Stimulated activated CD8-positive, alpha-beta memory T cell treated with anti-CD3 and anti-CD28 coated beads, Interleukin-12 subunit alpha, Interleukin-12 subunit beta, amount 100 ng/mL, for 24 hours (primary cell): ENCODE measurements around the gene FEM1B.
"Not testable (repeated sequence)": the region's sequence is repeated elsewhere in the genome, so short reads cannot be mapped to it uniquely, and the experiment has no call there.

ENCODE experiments used
- DNase-seq: peaks from one replicate; pipeline ENCODE4 v3.0.0-alpha.2; 2020; ENCODE audit errors: extremely low read depth

FEM1B gene

DNA sequence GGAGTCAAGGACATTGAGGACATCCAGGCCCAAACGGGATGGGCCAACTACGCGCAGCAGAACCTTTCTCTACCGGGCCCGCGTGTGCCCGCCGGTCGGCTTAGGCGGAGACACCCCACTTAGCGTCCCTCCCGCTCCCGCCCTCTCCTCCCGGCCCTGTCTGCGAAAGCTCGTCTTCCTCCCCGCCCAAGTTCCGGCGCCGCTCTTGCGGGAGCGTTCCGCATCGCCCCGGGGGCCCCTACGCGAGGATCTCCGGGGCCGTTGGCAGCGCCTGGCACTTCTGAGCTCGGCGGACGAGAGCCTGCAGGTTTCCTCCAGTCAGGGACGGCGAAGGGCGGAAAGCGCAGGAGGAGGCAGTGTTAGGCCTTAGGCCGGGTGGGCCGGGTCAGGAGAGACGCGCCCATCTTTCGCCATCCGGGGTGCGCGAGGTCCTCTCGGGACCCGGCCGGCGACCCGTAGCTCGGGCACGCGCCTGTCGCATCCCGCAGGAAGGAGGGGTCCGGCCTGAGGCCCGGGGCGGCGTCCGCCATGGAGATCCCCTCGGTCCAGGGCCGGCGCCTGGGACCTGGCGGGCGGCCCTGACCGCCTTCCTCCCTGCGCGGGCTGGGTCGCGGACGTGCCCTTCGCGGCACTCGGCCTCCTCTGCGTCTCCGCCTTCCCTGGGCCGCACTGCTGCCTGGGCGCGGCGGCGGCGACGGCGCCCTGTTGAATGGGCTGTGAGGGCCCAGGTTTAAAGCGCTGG is at the start of gene FEM1B:
FEM1B (plus strand) TSS at position 143 of the 742 bp plus-strand sequence. CDS start 673 bp downstream, outside the sequence.
- peak; percentile 73 for DNase-seq

DNA sequence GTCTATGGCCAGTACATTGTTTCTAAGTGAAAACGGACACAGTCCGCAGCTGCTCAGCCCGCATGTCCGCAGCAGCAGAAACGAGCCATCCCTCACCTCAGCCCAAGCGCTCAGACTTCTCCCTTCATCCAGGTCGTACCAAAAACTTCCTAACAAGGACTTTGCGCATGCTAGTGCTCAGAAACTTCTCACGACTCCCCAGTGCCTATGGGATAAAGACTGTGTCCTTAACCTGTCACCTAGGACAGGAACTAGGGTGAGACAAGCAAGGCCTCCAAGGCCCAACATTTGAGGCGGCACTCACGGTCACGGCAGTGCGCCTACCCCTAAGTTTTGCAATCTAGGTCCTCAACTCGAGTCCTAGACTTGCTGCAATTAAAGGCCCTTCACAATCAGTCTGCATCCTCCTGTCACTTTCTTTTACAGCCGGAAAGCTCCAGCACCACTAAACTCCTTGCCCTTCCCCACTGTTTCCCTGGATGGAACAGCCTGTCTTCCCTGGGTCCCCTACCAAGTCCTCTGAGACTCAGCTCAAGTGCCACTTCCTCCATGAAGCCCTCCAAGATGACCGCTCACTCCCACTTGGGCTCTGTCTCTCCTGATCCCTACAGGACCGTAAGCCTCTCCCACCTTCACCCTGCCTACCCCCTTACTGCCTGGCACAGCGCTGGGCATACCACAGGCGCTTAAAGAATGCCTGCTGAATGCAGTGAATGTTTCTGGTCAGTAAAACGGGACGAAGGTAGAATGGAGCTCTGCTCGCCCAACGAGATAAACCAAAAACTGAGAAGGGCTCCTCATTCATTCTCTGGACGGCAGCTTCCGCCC is 49.2 kb upstream of the FEM1B start:
- DNase-seq = no peak

DNA sequence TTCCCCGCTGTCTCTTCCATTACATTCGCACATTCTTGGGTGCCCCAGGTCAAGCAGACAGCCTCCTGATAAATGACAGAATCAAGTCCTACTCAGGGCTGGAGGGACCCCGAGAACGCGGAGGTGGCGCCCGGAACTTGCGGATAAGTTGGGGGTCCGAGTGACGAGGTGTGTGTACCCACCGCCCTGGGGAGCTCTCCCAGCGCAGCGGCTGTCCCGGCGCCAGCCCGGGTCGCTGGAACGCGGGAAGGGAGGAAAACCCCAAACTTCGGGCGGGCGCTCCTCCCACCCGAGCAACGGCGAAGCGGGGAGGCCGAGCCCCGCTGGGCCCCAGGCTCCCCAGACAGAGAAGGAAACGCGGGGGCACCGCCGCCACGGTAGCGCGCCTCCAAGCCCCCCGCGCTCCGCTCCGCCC is 48.6 kb upstream of the FEM1B start:
- no peak for DNase-seq

DNA sequence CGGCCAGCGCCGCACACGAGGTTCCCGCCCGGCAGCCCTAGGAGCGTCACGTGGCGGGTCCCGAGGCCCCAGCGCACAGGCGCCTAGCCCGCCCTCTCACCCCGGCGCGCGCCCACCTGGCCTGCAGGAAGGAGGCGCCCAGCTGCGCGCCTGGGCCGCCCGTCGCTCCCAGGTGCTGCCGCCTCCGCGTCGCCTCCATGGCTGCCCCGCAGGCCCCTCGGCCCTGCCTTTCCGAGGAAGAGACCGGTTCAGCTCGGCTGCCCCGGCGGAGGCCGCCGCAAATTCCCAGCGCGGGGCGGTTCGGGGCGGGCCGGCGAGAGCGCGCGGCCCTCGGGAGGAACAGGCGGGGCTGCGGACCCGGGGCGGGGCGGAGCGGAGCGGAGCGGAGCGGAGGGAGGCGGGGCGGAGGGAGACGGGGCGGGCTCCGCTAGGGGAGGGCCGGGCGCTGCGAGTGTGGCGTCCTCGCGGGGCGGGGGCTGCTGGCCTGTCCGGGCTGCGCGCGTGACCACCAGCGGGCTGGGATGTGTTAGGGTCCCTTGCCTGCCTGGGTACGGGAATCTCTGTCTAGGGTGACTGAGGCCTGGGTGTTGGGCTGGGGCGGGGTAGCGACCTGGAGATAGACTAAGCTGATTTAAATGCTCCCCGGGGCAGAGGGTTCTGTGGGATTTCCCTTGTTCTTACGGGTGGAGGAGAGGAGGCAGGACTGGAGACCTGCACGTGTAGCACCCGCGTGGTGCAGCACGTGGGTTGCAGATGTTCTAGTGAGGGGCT is 48.0 kb upstream of the FEM1B start, which contains the start of gene CLN6:
CLN6 (minus strand) TSS at position 343 of the 771 bp plus-strand sequence; CDS start at position 199, 144 bp downstream.
- DNase-seq = peak; percentile 55

DNA sequence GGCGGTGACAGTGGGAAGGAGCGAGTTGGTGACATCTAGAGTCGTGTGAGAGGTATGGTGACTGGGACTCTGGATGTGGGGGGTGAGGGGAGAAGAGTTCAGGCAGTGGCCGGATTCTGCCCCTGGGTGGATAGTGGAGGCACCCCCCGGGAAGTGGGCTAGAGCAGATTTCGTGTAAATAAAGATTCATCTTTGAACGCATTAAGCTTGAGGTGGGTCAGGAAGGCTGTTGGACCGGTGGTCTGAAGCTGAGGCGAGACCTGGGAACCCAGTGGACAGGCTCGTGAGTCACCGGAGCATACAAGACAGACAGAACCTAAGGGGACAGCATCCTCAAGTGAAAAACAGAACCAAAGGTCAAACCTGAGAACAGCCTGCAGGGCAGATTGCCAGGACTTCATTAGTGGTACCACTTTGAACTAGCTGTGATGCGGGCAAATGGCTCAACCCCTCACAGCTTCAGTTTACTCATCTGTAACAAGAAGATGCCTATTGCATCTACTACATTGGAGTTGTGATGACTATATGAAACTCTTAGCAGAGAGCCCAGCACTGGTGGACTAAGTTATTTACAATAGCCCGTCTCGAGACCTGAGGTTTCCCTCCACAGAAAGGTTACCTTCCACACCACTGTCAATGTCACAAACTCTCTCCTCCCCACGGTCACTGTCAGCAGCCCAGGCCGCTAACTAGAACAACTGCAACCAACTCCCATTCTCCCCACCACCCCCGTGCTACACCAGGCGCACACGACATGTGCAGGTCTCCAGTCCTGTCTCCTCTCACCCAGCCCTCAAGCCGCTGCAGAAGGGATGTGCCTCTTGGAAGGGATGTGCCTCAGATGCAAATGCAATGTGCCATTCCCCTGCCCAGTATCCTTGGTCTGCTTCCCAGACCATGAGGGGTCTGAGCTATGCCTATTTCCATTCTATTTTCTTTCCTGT is 47.1 kb upstream of the FEM1B start:
- DNase-seq = no peak

DNA sequence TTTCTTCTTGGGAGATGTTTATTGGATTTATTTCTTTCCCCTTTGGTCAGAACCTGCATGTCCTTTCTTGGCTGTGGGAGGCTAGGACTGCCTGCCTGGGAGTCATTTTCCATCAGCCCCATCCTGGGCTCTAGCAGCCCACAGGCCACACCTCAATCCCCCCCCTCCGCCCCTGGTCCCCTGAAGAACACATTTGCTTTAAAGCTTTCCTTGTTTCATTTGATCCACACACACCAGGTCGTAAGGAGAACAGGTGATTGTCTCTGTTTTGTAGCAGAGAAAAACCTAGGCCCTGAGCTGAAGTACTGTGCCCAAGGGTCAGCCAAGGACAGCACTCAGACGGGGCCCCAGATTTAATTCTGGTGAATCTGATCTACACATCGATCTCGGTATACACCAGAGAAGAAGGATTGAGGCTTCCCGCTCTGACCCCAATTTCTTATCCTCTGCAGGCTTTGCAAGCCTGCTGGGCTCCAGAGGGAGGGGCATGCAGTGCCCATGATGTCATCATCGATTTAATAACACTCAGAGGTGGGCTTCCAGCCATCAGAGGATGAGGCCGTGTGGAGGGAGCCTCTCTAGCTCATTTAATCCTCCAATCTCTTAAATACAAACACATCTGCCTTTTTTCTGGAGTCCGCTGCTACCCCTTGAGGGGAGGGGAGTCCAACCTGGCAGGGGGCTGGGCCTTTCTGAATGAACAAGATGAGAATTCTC is 46.3 kb upstream of the FEM1B start:
- no peak for DNase-seq

DNA sequence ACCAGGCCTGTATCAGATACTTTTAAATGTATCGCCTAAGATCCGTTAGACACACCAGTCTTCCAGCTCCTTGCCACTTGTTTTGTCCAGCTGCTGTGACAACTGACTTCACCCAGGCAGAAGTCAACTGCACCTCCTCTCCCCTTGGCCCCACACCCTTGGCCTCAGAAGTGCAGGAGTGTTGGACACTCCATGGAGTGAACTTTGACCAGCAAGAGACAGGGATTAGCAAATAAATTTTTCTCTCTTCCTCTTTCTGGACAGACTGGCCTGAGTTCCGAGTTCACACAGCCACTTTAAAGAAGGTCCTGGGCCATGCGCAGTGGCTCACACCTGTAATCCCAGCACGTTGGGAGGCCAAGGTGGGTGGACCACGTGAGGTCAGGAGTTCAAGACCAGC is 45.1 kb upstream of the FEM1B start:
- DNase-seq = no peak

DNA sequence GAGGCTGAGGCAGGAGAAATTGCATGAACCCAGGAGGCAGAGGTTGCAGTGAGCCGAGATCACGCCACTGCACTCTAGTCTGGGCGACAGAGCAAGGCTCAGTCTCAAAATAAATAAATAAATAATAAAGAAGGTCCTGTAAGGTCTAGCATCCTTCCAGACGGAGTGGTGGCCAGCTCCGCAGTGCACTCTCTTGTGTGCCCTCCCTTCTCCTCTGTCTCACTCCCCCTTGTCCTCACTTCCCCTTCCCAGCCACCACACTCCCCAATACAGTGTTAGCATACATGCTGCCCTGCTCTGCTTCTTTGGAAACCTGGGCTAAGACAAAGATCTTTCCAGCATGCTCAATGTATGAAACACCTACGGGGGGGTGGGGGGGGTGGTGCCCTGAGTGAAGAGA is 44.6 kb upstream of the FEM1B start:
- DNase-seq = no peak

DNA sequence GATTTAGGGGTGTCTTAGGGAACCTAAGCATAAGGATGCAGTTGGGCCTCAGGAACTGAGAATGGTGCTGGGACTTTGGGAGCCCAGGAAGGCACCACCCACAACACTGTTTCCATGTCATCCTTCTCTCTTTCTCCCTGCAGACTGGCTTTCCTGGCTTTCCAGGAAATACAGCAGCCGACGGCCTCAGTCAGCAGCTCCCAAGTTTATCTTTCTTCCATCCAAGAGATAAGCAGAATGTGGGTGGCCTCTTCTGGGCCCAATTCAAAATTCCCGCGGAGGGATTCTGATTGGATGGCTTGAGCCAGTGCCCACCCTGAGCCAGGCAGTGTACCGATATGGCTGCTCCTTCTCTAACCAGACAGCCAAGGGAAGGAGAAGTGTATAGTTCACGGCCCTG is 43.5 kb upstream of the FEM1B start:
- no peak for DNase-seq

DNA sequence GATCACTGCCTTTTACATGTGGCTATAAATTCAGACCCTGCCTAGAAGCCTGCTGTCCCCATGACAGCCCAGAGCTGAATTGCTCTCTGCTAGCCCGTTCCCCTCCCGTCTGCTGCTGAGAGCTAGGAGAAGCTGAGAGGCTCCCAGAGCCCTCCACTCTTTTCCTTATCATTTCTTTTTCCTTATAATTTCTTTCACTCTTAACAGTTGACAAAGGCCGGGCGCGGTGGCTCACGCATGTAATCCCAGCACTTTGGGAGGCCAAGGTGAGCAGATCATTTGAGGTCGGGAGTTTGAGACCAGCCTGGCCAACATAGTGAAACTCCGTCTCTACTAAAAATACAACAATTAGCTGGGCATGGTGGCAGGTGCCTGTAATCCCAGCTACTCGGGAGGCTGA is 43.0 kb upstream of the FEM1B start:
- DNase-seq = not testable (repeated sequence)

DNA sequence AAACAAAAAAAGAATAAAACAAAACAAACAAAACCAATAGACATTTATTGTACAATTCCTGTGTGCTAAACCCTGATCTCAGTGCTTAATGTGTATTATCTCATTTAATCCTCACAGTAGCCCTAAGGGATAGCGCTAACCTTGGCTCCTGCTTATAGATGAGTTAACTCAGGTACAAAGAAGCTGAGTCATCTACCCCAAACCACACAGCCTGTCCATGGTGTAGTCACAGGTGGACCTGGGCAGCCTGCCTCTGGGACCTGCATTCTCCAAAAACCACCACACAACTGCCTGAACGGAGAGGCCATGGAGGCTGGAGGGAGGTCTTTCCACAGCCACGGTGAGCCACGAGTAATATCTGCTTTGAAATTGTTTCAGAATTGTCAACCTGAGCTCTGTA is 42.5 kb upstream of the FEM1B start:
- DNase-seq = no peak

DNA sequence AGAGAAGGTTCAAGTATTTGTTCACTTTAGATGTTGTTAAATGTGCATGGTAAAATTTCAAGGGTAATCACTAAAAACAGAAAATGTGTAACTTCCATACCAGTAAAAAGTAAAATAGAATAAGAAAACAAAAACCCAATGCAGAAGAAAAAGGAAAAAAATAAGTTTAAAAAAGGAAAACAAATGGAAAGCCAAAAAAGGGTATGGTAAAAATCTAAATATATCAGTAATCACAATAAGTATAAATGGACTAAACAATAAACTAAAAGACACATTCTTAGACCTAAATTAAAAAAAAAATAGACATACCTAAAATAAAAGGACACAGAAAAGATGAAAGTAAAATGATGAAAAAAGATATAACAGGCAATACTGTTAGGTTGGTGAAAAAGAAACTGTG is 38.5 kb upstream of the FEM1B start:
- DNase-seq = no peak

DNA sequence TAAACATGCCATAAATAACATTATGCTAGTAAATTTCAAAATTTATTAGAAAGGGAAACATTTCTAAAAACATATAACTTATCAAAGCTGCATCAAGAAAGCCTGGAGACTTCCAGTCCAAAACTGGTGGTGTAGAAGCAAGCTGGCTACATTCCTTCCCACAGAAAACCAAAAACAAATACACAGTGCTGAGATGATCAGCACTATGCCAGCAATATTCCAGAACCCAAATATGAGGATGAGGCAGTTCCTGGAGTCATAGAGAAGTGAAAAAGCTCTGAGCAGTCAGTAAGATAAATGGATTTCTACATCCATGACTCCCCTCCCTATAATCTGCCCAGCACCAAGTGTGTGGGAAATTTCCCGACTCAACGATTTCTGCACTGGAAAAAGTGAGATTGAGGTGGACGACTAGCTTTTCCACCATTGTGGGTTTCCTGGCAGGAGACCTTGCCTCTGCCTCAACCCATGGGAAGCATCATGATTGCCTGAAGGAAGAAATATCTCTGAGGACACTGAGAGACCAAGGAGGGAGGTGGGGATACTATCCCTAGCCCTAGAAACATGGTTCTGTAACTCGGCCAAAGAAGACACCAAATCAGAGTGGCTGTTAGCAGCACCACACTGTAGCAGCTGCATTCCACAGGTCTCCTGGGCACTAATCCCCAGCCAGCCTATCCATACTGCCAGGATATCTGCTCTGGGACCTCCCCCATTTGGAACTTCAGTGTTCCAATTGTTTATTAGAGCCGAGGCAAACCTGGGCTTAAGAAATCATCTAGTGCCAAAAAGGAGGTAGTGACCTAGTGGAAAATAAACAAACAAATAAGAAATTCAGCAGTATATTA is 36.2 kb upstream of the FEM1B start:
- no peak for DNase-seq

DNA sequence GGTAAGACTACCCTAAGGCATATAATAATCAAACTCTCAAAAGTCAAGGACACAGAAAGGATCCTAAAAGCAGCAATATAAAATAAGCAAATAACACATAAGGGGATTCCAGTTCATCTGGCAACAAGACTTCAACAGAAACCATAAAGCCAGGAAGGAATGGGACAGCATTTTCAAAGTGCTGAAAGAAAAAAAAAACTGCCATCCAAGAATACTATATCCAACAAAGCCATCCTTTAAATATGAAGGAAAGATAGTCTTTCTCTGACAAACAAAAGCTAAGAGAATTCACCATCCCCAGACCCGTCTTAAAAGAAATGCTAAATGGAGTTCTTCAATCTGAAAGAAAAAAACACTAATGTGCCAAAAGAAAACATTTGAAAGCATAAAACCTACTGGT is 33.3 kb upstream of the FEM1B start:
- no peak for DNase-seq

DNA sequence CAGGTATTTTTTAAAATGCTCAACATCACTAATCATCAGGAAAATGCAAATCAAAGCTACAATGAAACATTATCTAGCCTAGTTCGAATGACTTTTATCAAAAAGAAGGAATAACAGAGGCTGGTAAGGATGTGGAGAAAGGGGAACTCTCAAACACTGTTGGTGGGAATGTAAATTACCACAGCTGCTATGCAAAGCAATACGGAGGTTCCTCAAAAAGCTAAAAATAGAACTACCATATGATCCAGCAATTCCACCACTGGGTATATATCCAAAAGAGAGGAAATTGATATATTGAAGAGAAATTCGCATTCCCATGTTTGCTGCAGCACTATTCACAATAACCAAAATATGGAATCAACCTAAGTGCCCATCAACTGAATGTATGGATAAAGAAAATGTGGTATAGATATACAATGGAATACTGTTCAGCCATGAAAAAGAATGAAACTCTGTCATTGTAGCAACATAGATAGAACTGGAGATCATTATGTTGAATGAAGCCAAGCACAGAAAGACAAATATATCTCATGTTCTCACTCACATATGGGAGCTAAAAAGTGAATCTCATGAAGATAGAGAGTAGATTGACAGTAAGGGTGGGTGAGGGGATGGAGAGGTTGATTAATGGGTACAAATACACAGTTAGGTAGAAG is 28.4 kb upstream of the FEM1B start:
- no peak for DNase-seq

DNA sequence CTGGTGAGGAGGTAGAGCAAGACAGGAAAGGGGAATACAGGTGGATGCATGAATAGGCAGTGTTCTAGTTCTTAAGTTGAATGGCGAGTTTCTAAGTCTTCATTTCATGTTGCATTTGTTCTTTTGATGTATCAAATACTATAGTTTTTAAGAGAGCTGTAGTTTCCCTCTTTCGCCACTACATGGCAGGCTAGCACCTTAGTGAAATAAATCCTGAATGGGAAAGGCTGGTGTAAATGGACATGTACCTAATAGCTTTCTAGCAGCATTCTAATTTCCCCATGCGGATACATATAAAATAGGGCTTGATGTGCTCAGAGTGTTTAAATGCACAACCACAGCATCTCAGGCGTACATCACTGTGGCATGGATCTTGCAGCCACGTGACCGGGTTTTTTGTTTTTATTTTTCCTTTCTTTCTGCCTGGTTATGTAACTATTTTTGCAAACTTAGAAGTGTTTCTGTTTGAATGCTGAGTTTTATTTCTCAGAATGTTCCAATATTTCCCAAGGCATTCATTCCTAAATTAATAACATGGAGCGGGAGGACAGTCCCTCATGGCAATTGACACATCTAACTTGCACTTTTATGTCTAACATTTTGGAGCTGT is 24.5 kb upstream of the FEM1B start:
- no peak for DNase-seq

DNA sequence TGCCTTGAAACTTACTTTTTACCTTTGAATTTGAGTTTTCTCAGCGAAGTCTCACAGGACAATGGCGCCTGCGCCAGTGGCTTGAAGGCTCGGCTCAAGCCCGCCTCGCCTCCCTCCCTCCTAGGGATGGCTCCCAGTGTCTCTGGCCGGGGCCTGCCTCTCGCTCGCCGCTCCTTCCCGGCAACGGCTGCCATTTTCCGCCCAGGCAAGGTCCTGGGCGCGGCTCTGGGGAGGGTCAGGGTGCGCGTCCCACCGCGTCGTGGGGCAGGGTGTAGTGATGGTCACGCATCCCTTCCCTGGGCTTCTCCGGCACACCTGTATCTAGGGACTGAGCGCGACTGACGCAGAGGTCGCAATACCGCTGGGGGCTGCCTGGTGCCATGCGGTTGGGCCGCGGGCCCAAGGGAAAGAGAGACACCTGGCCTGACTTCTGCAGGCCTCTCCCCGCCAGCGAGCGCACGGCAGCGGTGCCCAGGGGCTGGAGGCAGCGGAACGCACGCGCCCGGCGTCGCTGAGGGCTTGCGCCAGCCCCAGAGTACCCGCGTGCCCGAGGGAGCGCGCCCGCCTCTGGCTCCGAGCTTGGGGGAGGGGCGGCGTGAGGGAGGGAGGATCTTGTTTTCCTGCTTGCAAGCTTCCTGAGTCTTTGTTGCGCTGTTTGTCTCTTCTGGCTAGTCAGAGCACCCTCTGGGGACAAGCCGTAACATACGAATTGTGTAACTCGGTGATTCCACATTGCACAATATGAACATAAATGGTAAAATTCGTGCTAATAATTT is 20.7 kb upstream of the FEM1B start:
- DNase-seq = no peak

DNA sequence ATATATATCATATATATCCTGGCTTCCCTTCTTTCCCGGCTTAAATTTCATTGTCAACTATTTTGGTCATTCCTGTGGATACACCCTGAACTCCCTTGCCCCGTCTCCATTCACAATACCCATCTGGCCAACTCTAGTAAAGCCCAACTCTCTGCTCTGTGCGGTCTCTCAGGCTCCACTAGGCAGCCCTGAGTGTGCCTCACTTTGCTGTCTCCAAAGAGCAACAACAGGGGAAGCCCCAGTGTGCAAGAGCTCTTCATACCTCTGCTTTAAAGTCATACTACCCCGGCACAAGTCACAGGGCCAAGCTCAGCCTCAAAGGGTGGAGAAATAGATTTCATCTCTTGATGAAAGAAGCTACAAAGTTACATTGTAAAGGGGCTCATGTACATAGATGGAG is 18.9 kb upstream of the FEM1B start:
- no peak for DNase-seq
